Measurements from ENCODE around the gene ACVR2A.
A peak's percentile ranks its signal among the peaks of the same experiment; 100 is the strongest.

ACVR2A gene

DNA sequence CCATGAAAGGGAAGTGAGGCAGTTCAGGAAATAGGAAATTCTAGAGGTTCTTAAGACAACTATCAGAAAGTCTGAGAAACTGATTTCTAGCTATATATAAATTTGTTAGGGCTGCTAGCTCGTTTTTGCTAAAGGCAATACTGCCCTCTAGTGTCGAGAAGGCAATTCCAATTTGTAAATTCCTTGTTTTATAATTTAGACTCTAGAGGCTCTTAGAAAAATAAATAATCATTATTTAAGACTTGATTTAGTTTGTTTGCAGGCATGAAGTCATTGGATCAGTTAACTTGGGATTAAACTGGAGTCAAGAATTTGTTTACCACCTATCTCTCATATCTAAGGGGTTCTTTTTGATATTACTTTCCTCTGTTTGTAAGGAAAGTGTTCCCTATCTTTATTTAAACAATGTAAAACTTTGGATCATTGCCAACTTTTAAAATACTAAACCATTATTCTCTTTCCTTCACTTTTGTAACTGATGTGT is 66.2 kb downstream of the ACVR2A start:
- CTCF ChIA-PET, result interaction anchor here (0.7 to 5.9 kb wide), 24 partner anchors 9 to 1180 kb away, joined by 3 to 81 read pairs (median 4); no protein-coding TSS in a partner anchor
- TF ChIP-seq, protein P1, sequence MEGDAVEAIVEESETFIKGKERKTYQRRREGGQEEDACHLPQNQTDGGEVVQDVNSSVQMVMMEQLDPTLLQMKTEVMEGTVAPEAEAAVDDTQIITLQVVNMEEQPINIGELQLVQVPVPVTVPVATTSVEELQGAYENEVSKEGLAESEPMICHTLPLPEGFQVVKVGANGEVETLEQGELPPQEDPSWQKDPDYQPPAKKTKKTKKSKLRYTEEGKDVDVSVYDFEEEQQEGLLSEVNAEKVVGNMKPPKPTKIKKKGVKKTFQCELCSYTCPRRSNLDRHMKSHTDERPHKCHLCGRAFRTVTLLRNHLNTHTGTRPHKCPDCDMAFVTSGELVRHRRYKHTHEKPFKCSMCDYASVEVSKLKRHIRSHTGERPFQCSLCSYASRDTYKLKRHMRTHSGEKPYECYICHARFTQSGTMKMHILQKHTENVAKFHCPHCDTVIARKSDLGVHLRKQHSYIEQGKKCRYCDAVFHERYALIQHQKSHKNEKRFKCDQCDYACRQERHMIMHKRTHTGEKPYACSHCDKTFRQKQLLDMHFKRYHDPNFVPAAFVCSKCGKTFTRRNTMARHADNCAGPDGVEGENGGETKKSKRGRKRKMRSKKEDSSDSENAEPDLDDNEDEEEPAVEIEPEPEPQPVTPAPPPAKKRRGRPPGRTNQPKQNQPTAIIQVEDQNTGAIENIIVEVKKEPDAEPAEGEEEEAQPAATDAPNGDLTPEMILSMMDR (IDR thresholded peaks at IDR 0.05; ENCODE audit: control extremely low read depth, extremely low read depth, low read depth, missing control alignments), result peak; percentile 50
- POLR2A ChIA-PET, result no interaction called here
- no peak for DNase-seq (ENCODE audit: extremely low spot score)

- DNase-seq (ENCODE audit: extremely low spot score), result no peak
- CTCF ChIA-PET, result interaction anchor here (1.5 to 5.9 kb wide), 2 partner anchors 582 to 869 kb away, joined by 4 to 81 read pairs; no protein-coding TSS in a partner anchor
- POLR2A ChIA-PET, result no interaction called here
- TF ChIP-seq, protein P1 (IDR thresholded peaks at IDR 0.05; ENCODE audit: control extremely low read depth, extremely low read depth, low read depth, missing control alignments), result no peak
Observed at GRCh38 chr2:147913701-147914480, 69.1 kb downstream of the ACVR2A start.

DNA sequence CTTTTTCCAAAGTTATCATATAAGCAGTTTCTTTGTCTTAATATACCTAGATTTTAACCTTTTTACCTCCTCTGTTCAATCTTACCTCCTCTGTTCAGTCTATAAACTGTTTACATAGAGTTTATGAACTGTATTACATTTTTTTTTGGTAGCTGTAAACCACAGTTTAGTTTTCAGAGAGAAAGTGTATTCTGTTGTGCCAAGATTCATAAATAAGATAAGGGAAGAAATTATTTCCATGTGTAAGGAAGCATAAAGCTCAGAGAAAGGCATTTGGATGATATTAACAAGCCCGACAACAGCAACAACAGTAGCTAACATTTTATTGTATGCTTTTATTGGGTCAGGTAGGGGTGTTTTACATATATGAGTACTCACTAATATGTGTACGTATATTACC is 71.2 kb downstream of the ACVR2A start:
- CTCF ChIA-PET, result interaction anchor here (1.4 to 2.2 kb wide), 2 partner anchors 538 to 871 kb away, joined by 3 to 8 read pairs; no protein-coding TSS in a partner anchor
- POLR2A ChIA-PET, result no interaction called here
- DNase-seq (ENCODE audit: extremely low spot score), result no peak
- TF ChIP-seq, protein P1 (IDR thresholded peaks at IDR 0.05; ENCODE audit: control extremely low read depth, extremely low read depth, low read depth, missing control alignments), result no peak

GRCh38 chr2:147916723-147917122 is 71.9 kb downstream of the ACVR2A start:
- TF ChIP-seq, protein P1 (IDR thresholded peaks at IDR 0.05; ENCODE audit: control extremely low read depth, extremely low read depth, low read depth, missing control alignments), result no peak
- ChIA-PET CTCF (interaction anchor here (1.4 to 2.2 kb wide), 2 partner anchors 539 to 872 kb away, joined by 3 to 8 read pairs; no protein-coding TSS in a partner anchor), POLR2A (no interaction called here)
- no peak for DNase-seq (ENCODE audit: extremely low spot score)

DNA sequence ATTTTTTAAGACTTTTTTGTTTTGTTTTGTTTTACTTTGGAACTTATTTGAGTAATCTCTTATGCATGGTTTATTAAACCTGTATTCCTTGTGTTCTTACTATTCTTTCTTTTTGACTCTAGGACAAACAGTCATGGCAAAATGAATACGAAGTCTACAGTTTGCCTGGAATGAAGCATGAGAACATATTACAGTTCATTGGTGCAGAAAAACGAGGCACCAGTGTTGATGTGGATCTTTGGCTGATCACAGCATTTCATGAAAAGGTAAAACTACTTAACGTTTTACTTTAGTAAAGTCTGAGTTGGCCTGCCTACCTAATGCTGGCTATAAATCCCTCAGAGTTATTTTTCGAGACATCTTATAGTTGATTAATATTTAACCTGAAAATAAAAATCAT is 72.3 kb downstream of the ACVR2A start:
- TF ChIP-seq, protein P1 (IDR thresholded peaks at IDR 0.05; ENCODE audit: control extremely low read depth, extremely low read depth, low read depth, missing control alignments), result no peak
- ChIA-PET POLR2A (no interaction called here), CTCF (interaction anchor here (2.2 kb wide), 1 partner anchor 872 kb away, joined by 8 read pairs; no protein-coding TSS in a partner anchor)
- no peak for DNase-seq (ENCODE audit: extremely low spot score)

DNA sequence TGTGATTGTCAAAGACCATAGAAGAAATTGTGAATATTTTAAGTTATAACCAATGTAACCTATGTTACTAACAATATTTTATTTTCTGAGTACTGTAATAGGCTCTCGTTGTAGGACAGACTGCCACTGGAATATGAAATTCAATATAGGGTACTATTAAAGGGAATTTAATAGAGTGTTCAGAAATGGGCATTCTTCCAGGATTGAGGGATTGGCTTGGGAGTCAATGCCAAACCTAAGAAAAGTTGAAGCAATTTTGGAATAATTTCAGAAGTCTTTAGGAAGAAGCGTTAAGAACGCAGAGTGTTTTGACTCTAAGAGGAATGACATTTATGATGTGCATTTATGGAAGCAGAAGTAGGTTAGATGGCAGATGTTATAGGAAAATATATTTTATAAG is 79.0 kb downstream of the ACVR2A start:
- TF ChIP-seq, protein P1 (IDR thresholded peaks at IDR 0.05; ENCODE audit: control extremely low read depth, extremely low read depth, low read depth, missing control alignments), result no peak
- DNase-seq (ENCODE audit: extremely low spot score), result no peak
- ChIA-PET POLR2A (no interaction called here), CTCF (no interaction called here)
